Activated T-cell treated with anti-CD3 and anti-CD28 coated beads, Interleukin-2, amount 50 U/mL, for 4 hours (primary cell): ENCODE data around the gene EML6. TPM values are rescaled to one million over a fixed set of nuclear protein-coding genes. Genes with fewer than 3 reads are reported as not detected.
A peak's percentile ranks its signal among the peaks of the same experiment; 100 is the strongest.
"Not testable (repeated sequence)": the region's sequence is repeated elsewhere in the genome, so short reads cannot be mapped to it uniquely, and the experiment has no call there.

Source experiments
- ATAC-seq, 2 donors: fragments of 200-7000 bp; cut with Tn5 transposase; one replicate each; pipeline ENCODE4 v1.10.0; 2021
- DNase-seq: peaks from one replicate; pipeline ENCODE4 v3.0.0-alpha.2; 2020
- H3K27me3 Mint-ChIP-seq: one replicate; pipeline ENCODE4 v1.8.0; 2021; ENCODE audit warnings: low read depth, mixed read lengths
- H3K36me3 Mint-ChIP-seq: one replicate; pipeline ENCODE4 v1.8.0; 2022; ENCODE audit warnings: mixed read lengths; ENCODE audit not compliant: insufficient read depth
- H3K4me1 Mint-ChIP-seq: one replicate; pipeline ENCODE4 v1.8.0; 2021; ENCODE audit warnings: low read depth, mixed read lengths
- H3K4me3 Mint-ChIP-seq: one replicate; pipeline ENCODE4 v1.8.0; 2021; ENCODE audit warnings: mild to moderate bottlenecking, moderate library complexity, mixed read lengths
- H3K9me3 Mint-ChIP-seq: one replicate; pipeline ENCODE4 v1.8.0; 2021; ENCODE audit warnings: mixed read lengths
- total RNA-seq, 3 donors: library from RNA; stranded (reverse); gene quantifications; one replicate each; pipeline ENCODE4 v1.2.1, GENCODE V29; 2021

The EML6 gene
- total RNA-seq, 3 donors from 2014 or later = 0.28 to 0.71 (median 0.55) TPM

GRCh38 chr2:54983345-54984220 lies 260.1 kb downstream of the EML6 start:
- Mint-ChIP-seq H3K36me3 (peaks cover 28% of the 10 kb centered on the region), H3K9me3 (no peaks in the 10 kb centered on the region), H3K4me3 (no peak overlapping the region), H3K27me3 (no peaks in the 10 kb centered on the region), H3K4me1 (peaks cover 28% of the 10 kb centered on the region)
- DNase-seq = no peak
- ATAC-seq = no peak

GRCh38 chr2:54984476-54984875 lies 261.0 kb downstream of the EML6 start:
- H3K4me3 Mint-ChIP-seq = no peak overlapping the region
- H3K4me1 Mint-ChIP-seq = peaks cover 30% of the 10 kb centered on the region
- no peaks in the 10 kb centered on the region for H3K27me3 Mint-ChIP-seq
- DNase-seq (no peak), ATAC-seq (no peak)
- H3K36me3 Mint-ChIP-seq = peaks cover 28% of the 10 kb centered on the region
- H3K9me3 Mint-ChIP-seq = no peaks in the 10 kb centered on the region

GRCh38 chr2:54986264-54986663 lies 262.8 kb downstream of the EML6 start:
- H3K36me3 Mint-ChIP-seq = peaks cover 23% of the 10 kb centered on the region
- peaks cover 27% of the 10 kb centered on the region for H3K4me1 Mint-ChIP-seq
- H3K4me3 Mint-ChIP-seq = no peak overlapping the region
- no peak for DNase-seq
- H3K9me3 Mint-ChIP-seq = no peaks in the 10 kb centered on the region
- no peak for ATAC-seq
- no peaks in the 10 kb centered on the region for H3K27me3 Mint-ChIP-seq

GRCh38 chr2:54988612-54989011 lies 265.1 kb downstream of the EML6 start:
- Mint-ChIP-seq H3K27me3 (no peaks in the 10 kb centered on the region), H3K9me3 (no peaks in the 10 kb centered on the region), H3K4me3 (no peak overlapping the region), H3K36me3 (peaks cover 17% of the 10 kb centered on the region), H3K4me1 (peaks cover 34% of the 10 kb centered on the region)
- ATAC-seq (no peak), DNase-seq (no peak)

- H3K4me1 Mint-ChIP-seq = peaks cover 40% of the 10 kb centered on the region
- ATAC-seq, H3K9me3 Mint-ChIP-seq, H3K27me3 Mint-ChIP-seq, H3K4me3 Mint-ChIP-seq, DNase-seq: not testable (repeated sequence)
- H3K36me3 Mint-ChIP-seq = peaks cover 12% of the 10 kb centered on the region
Measured at GRCh38 chr2:54990694-54991093, 267.2 kb downstream of the EML6 start.

- Mint-ChIP-seq H3K4me3 (no peak overlapping the region), H3K27me3 (no peaks in the 10 kb centered on the region), H3K4me1 (peaks cover 72% of the 10 kb centered on the region), H3K36me3 (peaks cover 3% of the 10 kb centered on the region), H3K9me3 (no peaks in the 10 kb centered on the region)
- ATAC-seq (no peak), DNase-seq (no peak)
Measured at GRCh38 chr2:54995553-54995952, 272.1 kb downstream of the EML6 start.

- DNase-seq (no peak), ATAC-seq (no peak)
- peaks cover 3% of the 10 kb centered on the region for H3K36me3 Mint-ChIP-seq
- peaks cover 74% of the 10 kb centered on the region for H3K4me1 Mint-ChIP-seq
- H3K4me3 Mint-ChIP-seq = no peak overlapping the region
- no peaks in the 10 kb centered on the region for H3K9me3 Mint-ChIP-seq
- H3K27me3 Mint-ChIP-seq = no peaks in the 10 kb centered on the region
Measured at GRCh38 chr2:54997826-54998225, 274.4 kb downstream of the EML6 start.

- Mint-ChIP-seq H3K9me3 (no peaks in the 10 kb centered on the region), H3K27me3 (no peaks in the 10 kb centered on the region), H3K36me3 (peaks cover 3% of the 10 kb centered on the region), H3K4me1 (peaks cover 69% of the 10 kb centered on the region), H3K4me3 (no peak overlapping the region)
- DNase-seq (no peak), ATAC-seq (no peak)
Measured at GRCh38 chr2:54999182-54999581, 275.7 kb downstream of the EML6 start.

- no peak overlapping the region for H3K4me3 Mint-ChIP-seq
Measured at GRCh38 chr2:55000341-55000740, 276.9 kb downstream of the EML6 start.

GRCh38 chr2:55001716-55002115 lies 278.3 kb downstream of the EML6 start:
- ATAC-seq (no peak), DNase-seq (no peak)
- Mint-ChIP-seq H3K4me1 (peaks cover 63% of the 10 kb centered on the region), H3K9me3 (no peaks in the 10 kb centered on the region), H3K4me3 (no peak overlapping the region), H3K36me3 (peaks cover 2% of the 10 kb centered on the region), H3K27me3 (no peaks in the 10 kb centered on the region)

More at GRCh38 chr2:55000341-55000740, 276.9 kb downstream of the EML6 start:
- Mint-ChIP-seq H3K36me3 (peaks cover 2% of the 10 kb centered on the region), H3K27me3 (no peaks in the 10 kb centered on the region), H3K4me1 (peaks cover 68% of the 10 kb centered on the region), H3K9me3 (no peaks in the 10 kb centered on the region)
- ATAC-seq (no peak), DNase-seq (no peak)

GRCh38 chr2:55003706-55004639 lies 280.5 kb downstream of the EML6 start:
- Mint-ChIP-seq H3K4me1 (peaks cover 63% of the 10 kb centered on the region), H3K4me3 (no peak overlapping the region), H3K36me3 (peaks cover 2% of the 10 kb centered on the region), H3K27me3 (no peaks in the 10 kb centered on the region), H3K9me3 (no peaks in the 10 kb centered on the region)
- DNase-seq = no peak
- ATAC-seq = no peak

GRCh38 chr2:55006306-55006705 lies 282.8 kb downstream of the EML6 start:
- Mint-ChIP-seq H3K27me3 (no peaks in the 10 kb centered on the region), H3K36me3 (peaks cover 2% of the 10 kb centered on the region), H3K9me3 (no peaks in the 10 kb centered on the region), H3K4me3 (peak overlapping the region; percentile 24), H3K4me1 (peaks cover 64% of the 10 kb centered on the region)
- ATAC-seq (no peak), DNase-seq (no peak)

- peak overlapping the region; percentile 88 for H3K4me3 Mint-ChIP-seq
- peaks cover 2% of the 10 kb centered on the region for H3K36me3 Mint-ChIP-seq
- ATAC-seq (peak; percentile 20 to 37), DNase-seq (no peak)
- no peaks in the 10 kb centered on the region for H3K27me3 Mint-ChIP-seq
- H3K9me3 Mint-ChIP-seq = no peaks in the 10 kb centered on the region
- peaks cover 72% of the 10 kb centered on the region for H3K4me1 Mint-ChIP-seq
Measured at GRCh38 chr2:55009277-55010060, 286.0 kb downstream of the EML6 start.

GRCh38 chr2:55010149-55010591 lies 286.7 kb downstream of the EML6 start:
- H3K4me1 Mint-ChIP-seq = peaks cover 70% of the 10 kb centered on the region
- H3K9me3 Mint-ChIP-seq = no peaks in the 10 kb centered on the region
- no peak for DNase-seq
- peak; percentile 86 to 90 for ATAC-seq
- H3K4me3 Mint-ChIP-seq = peak overlapping the region; percentile 88
- H3K36me3 Mint-ChIP-seq = peaks cover 2% of the 10 kb centered on the region
- no peaks in the 10 kb centered on the region for H3K27me3 Mint-ChIP-seq
